CD14-positive monocyte (primary cell): ENCODE data around the gene SYTL1. TPM values are rescaled to one million over a fixed set of nuclear protein-coding genes. Genes with fewer than 3 reads are reported as not detected.

Source experiments
- DNase-seq, 3 donors: peaks; one replicate each; pipeline ENCODE4 v3.0.0-alpha.2; 2011 to 2022
- H2AFZ ChIP-seq: 2 replicates; pipeline ENCODE4 v1.6.0; 2012; ENCODE audit warnings: mild to moderate bottlenecking, low read depth, low read length, inconsistent platforms; ENCODE audit not compliant: insufficient read depth, poor library complexity, severe bottlenecking
- H3K27ac ChIP-seq, 2 donors: 1 replicate in 1 of 2; 2 replicates in 1 of 2; pipeline ENCODE4 v1.5.1; 2012 to 2013; ENCODE audit warnings: low read length in 2 of 2, control low read depth in 1 of 2, inconsistent platforms in 1 of 2, low read depth in 1 of 2, mild to moderate bottlenecking in 1 of 2
- H3K27me3 ChIP-seq, 2 donors: one replicate each; pipeline versions ENCODE4 v1.6.0 to v1.6.1; 2011 to 2013; ENCODE audit warnings: low read length in 2 of 2; ENCODE audit not compliant: control insufficient read depth in 2 of 2, insufficient read depth in 2 of 2
- H3K36me3 ChIP-seq, 2 donors: replicated peaks in 1 of 2; 1 replicate in 1 of 2; 2 replicates in 1 of 2; pipeline versions ENCODE4 v1.5.1 to v1.6.1; 2012 to 2013; ENCODE audit warnings: low read length in 2 of 2, control low read depth in 1 of 2, inconsistent platforms in 1 of 2, mild to moderate bottlenecking in 1 of 2; ENCODE audit not compliant: insufficient read depth in 2 of 2, control insufficient read depth in 1 of 2
- H3K4me1 ChIP-seq, 2 donors: 1 replicate in 1 of 2; 2 replicates in 1 of 2; pipeline versions ENCODE4 v1.5.1 to v1.6.1; 2012 to 2013; ENCODE audit warnings: low read length in 2 of 2, control low read depth in 1 of 2, inconsistent platforms in 1 of 2, mild to moderate bottlenecking in 1 of 2, moderate library complexity in 1 of 2; ENCODE audit not compliant: insufficient read depth in 2 of 2, control insufficient read depth in 1 of 2
- H3K4me2 ChIP-seq: replicated peaks from 2 replicates; pipeline ENCODE3; 2012; ENCODE audit warnings: low read length, moderate library complexity, mild to moderate bottlenecking; ENCODE audit not compliant: poor library complexity, severe bottlenecking; ENCODE audit errors: extremely low read depth
- H3K4me3 ChIP-seq, 3 experiments: fragments of 200-600 bp in 1 of 3; sonication (generic) in 1 of 3; replicated peaks in 1 of 3; 1 replicate in 2 of 3; 2 replicates in 1 of 3; pipeline ENCODE4 v1.5.1; 2011 to 2013; ENCODE audit warnings: low read length in 3 of 3, mild to moderate bottlenecking in 3 of 3, control low read depth in 2 of 3, low read depth in 2 of 3, inconsistent platforms in 1 of 3, moderate library complexity in 1 of 3
- H3K79me2 ChIP-seq: 2 replicates; pipeline ENCODE4 v1.6.0; 2012; ENCODE audit warnings: mild to moderate bottlenecking, control low read depth, inconsistent platforms, low read length, moderate library complexity; ENCODE audit not compliant: insufficient read depth
- H3K9ac ChIP-seq: 2 replicates; pipeline ENCODE4 v1.6.0; 2017; ENCODE audit warnings: low read length, mild to moderate bottlenecking; ENCODE audit not compliant: insufficient read depth, poor library complexity, severe bottlenecking
- H3K9me3 ChIP-seq, 2 donors: replicated peaks in 1 of 2; 1 replicate in 1 of 2; 2 replicates in 1 of 2; pipeline versions ENCODE4 v1.5.1 to v1.6.1; 2012 to 2013; ENCODE audit warnings: low read length in 2 of 2, control low read depth in 1 of 2; ENCODE audit not compliant: control insufficient read depth in 1 of 2, insufficient read depth in 1 of 2
- H4K20me1 ChIP-seq: 2 replicates; pipeline ENCODE4 v1.6.0; 2012; ENCODE audit warnings: mild to moderate bottlenecking, low read length, control low read depth, moderate library complexity; ENCODE audit not compliant: insufficient read depth
- H3K27ac Mint-ChIP-seq, 7 donors: one replicate each; pipeline ENCODE4 v1.8.0; 2020; ENCODE audit warnings: mild to moderate bottlenecking in 7 of 7, mixed read lengths in 7 of 7, moderate library complexity in 6 of 7, inconsistent platforms in 2 of 7
- H3K27me3 Mint-ChIP-seq, 3 donors: one replicate each; pipeline ENCODE4 v1.8.0; 2021 to 2022; ENCODE audit warnings: low read depth in 3 of 3, mild to moderate bottlenecking in 3 of 3, mixed read lengths in 3 of 3, moderate library complexity in 3 of 3, inconsistent platforms in 1 of 3
- H3K36me3 Mint-ChIP-seq, 2 donors: one replicate each; pipeline ENCODE4 v1.8.0; 2020; ENCODE audit warnings: mixed read lengths in 2 of 2, inconsistent platforms in 1 of 2, mild to moderate bottlenecking in 1 of 2
- H3K4me1 Mint-ChIP-seq: one replicate; pipeline ENCODE4 v1.8.0; 2020; ENCODE audit warnings: mild to moderate bottlenecking, mixed read lengths
- H3K4me3 Mint-ChIP-seq, 2 donors: one replicate each; pipeline ENCODE4 v1.8.0; 2020; ENCODE audit warnings: mild to moderate bottlenecking in 2 of 2, mixed read lengths in 2 of 2, moderate library complexity in 1 of 2
- H3K9me3 Mint-ChIP-seq, 7 donors: one replicate each; pipeline ENCODE4 v1.8.0; 2020 to 2022; ENCODE audit warnings: mixed read lengths in 7 of 7, mild to moderate bottlenecking in 6 of 7, moderate library complexity in 6 of 7, inconsistent platforms in 2 of 7
- WGBS: methylation state at CpG from one replicate; pipeline ENCODE4 v1.1.5; 2013; ENCODE audit warnings: missing lambda C conversion rate; ENCODE audit not compliant: insufficient coverage; 5-methylcytosine and 5-hydroxymethylcytosine counted together
- intact Hi-C, 2 donors: fragments of 100-400 bp; cut with micrococcal nuclease; formaldehyde crosslinking; loops; one replicate each; pipeline versions ENCODE4 v1.15.0 to v1.15.1; 2023
- polyA plus RNA-seq, 3 donors: library from polyadenylated mRNA; depleted of rRNA in 1 of 3; unstranded in 2 of 3; stranded (reverse) in 1 of 3; fragments of 300-500 nt in 2 of 3; fragments of >200 nt in 1 of 3; fragmentation: Illumina TruSeq in 2 of 3; gene quantifications; 1 replicate in 2 of 3; 2 replicates in 1 of 3; pipeline ENCODE4 v1.2.3, GENCODE V29; 2012 to 2021
- TF ChIP-seq, protein P1 (sequence below): fragments of 200-600 bp; IDR thresholded peaks from one replicate; pipeline ENCODE4 v1.8.0; 2022; ENCODE audit warnings: antibody characterized with exemption, mild to moderate bottlenecking

Gene SYTL1
- polyA plus RNA-seq, 3 donors = 26.9 to 95.8 (median 44.6) TPM

DNA sequence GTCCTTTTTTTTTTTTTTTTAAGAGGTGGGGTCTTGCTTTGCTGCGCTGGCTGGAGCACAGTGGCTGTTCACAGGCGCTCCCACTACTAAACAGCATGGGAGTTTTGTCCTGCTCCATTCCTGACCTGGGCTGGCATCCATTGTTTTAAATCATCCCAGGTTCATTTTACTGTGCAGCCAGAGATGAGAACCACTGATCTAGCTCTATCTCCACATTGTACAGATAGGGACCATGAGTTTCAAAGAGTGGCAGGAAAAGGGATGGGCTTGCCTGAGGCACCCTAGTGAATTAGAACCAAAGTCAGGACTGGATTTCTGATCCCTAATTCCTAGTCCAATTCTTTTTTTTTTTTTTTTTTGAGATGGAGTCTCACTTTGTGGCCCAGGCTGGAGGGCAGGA, 27.1 kb upstream of the SYTL1 start:
- no peak overlapping the region for H3K4me2 ChIP-seq
- H3K9me3 ChIP-seq = no peaks in the 10 kb centered on the region
- H3K4me1 Mint-ChIP-seq = no peaks in the 10 kb centered on the region
- WGBS = no CpG with 5 or more reads among the region's 2 CpGs
- H3K27ac Mint-ChIP-seq = no peak overlapping the region
- H3K4me3 ChIP-seq = no peak overlapping the region
- peaks cover 0 to 3% of the 10 kb centered on the region in 2 donors for H3K27me3 ChIP-seq
- peaks cover 10 to 24% (median 13%) of the 10 kb centered on the region in 3 donors for H3K27me3 Mint-ChIP-seq
- H3K36me3 ChIP-seq = peaks cover 0 to 12% of the 10 kb centered on the region in 2 donors
- H3K4me3 Mint-ChIP-seq = no peak overlapping the region
- H4K20me1 ChIP-seq = no peaks in the 10 kb centered on the region
- H3K79me2 ChIP-seq = no peaks in the 10 kb centered on the region
- peaks cover 6 to 14% of the 10 kb centered on the region in 2 donors for H3K36me3 Mint-ChIP-seq
- no peak overlapping the region for H3K9ac ChIP-seq
- TF ChIP-seq, protein P1, sequence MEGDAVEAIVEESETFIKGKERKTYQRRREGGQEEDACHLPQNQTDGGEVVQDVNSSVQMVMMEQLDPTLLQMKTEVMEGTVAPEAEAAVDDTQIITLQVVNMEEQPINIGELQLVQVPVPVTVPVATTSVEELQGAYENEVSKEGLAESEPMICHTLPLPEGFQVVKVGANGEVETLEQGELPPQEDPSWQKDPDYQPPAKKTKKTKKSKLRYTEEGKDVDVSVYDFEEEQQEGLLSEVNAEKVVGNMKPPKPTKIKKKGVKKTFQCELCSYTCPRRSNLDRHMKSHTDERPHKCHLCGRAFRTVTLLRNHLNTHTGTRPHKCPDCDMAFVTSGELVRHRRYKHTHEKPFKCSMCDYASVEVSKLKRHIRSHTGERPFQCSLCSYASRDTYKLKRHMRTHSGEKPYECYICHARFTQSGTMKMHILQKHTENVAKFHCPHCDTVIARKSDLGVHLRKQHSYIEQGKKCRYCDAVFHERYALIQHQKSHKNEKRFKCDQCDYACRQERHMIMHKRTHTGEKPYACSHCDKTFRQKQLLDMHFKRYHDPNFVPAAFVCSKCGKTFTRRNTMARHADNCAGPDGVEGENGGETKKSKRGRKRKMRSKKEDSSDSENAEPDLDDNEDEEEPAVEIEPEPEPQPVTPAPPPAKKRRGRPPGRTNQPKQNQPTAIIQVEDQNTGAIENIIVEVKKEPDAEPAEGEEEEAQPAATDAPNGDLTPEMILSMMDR = no peak
- DNase-seq = no peak
- no peaks in the 10 kb centered on the region for H3K9me3 Mint-ChIP-seq
- H3K27ac ChIP-seq = no peak overlapping the region
- H2AFZ ChIP-seq = no peak overlapping the region
- intact Hi-C loops = no loop called here
- no peaks in the 10 kb centered on the region for H3K4me1 ChIP-seq

DNA sequence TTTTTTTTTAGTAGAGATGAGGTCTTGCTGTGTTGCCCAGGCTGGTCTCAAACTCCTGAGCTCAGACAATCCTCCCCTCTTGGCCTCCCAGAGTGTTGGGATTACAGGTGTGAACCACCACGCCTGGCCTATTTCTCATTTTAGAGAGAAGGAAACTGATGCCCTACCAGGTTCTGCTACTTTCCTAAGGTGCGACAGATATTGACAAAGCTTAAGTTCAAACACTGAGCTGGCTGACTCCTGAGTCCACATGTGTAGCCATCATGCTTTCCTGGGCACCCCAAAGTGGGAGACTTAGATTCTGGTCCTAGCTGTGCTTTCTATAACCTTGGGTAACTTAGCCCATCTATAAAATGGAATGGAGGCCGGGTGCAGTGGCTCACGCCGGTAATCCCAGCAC, 25.0 kb upstream of the SYTL1 start:
- DNase-seq = no peak
- H3K27me3 ChIP-seq = peaks cover 0 to 3% of the 10 kb centered on the region in 2 donors
- H3K27me3 Mint-ChIP-seq = peaks cover 13 to 24% (median 13%) of the 10 kb centered on the region in 3 donors
- H3K4me3 ChIP-seq = no peak overlapping the region
- no peak overlapping the region for H3K27ac Mint-ChIP-seq
- H3K4me3 Mint-ChIP-seq = no peak overlapping the region
- H3K4me2 ChIP-seq = no peak overlapping the region
- H3K36me3 Mint-ChIP-seq = no peaks in the 10 kb centered on the region
- TF ChIP-seq, protein P1 = no peak
- intact Hi-C loops = no loop called here
- H3K36me3 ChIP-seq = no peaks in the 10 kb centered on the region
- H3K4me1 Mint-ChIP-seq = peaks cover 3% of the 10 kb centered on the region
- H3K4me1 ChIP-seq = peaks cover 6 to 7% of the 10 kb centered on the region in 2 donors
- H2AFZ ChIP-seq = no peak overlapping the region
- 97% methylated on average over 5 of the region's 5 CpGs for WGBS
- H3K9me3 ChIP-seq = no peaks in the 10 kb centered on the region
- H3K9ac ChIP-seq = no peak overlapping the region
- no peak overlapping the region for H3K27ac ChIP-seq
- no peaks in the 10 kb centered on the region for H4K20me1 ChIP-seq
- H3K9me3 Mint-ChIP-seq = no peaks in the 10 kb centered on the region
- H3K79me2 ChIP-seq = no peaks in the 10 kb centered on the region
